H9 (cell line): ENCODE results near the gene NRROS. TPM values are rescaled to one million over a fixed set of nuclear protein-coding genes. Genes with fewer than 3 reads are reported as not detected.

Experiments
- DNase-seq: peaks from one replicate; pipeline ENCODE4 v3.0.0-alpha.2; 2017
- H2AFZ ChIP-seq: one replicate; pipeline ENCODE4 v1.6.1; 2013; ENCODE audit warnings: mild to moderate bottlenecking, low read length, control low read depth, moderate library complexity
- H2AK5ac ChIP-seq: 2 replicates; pipeline ENCODE4 v1.6.1; 2013; ENCODE audit warnings: low read length, control low read depth, mixed read lengths; ENCODE audit not compliant: insufficient read length
- H2BK120ac ChIP-seq: one replicate; pipeline ENCODE4 v1.6.1; 2013; ENCODE audit warnings: low read depth, mild to moderate bottlenecking, low read length, control low read depth, inconsistent platforms; ENCODE audit not compliant: poor library complexity, severe bottlenecking
- H2BK12ac ChIP-seq: 2 replicates; pipeline ENCODE4 v1.6.1; 2013; ENCODE audit warnings: low read length, control low read depth, mixed read lengths, low read depth; ENCODE audit not compliant: insufficient read length
- H2BK15ac ChIP-seq: 2 replicates; pipeline ENCODE4 v1.6.1; 2013; ENCODE audit warnings: low read depth, low read length, control low read depth
- H2BK20ac ChIP-seq: one replicate; pipeline ENCODE4 v1.6.1; 2013; ENCODE audit warnings: low read depth, mild to moderate bottlenecking, low read length, control low read depth, inconsistent platforms; ENCODE audit not compliant: poor library complexity, severe bottlenecking
- H2BK5ac ChIP-seq: 2 replicates; pipeline ENCODE4 v1.6.1; 2013; ENCODE audit warnings: low read length, control low read depth, mixed read lengths; ENCODE audit not compliant: insufficient read length
- H3K14ac ChIP-seq: 2 replicates; pipeline ENCODE4 v1.6.1; 2013; ENCODE audit warnings: low read length, control low read depth; ENCODE audit not compliant: insufficient read depth
- H3K18ac ChIP-seq: 2 replicates; pipeline ENCODE4 v1.6.1; 2013; ENCODE audit warnings: low read depth, mild to moderate bottlenecking, mixed read lengths, low read length, control low read depth; ENCODE audit not compliant: insufficient read length
- H3K23ac ChIP-seq: 2 replicates; pipeline ENCODE4 v1.6.1; 2013; ENCODE audit warnings: low read length, control low read depth, mixed read lengths, low read depth; ENCODE audit not compliant: insufficient read length
- H3K23me2 ChIP-seq: 2 replicates; pipeline ENCODE4 v1.6.1; 2013; ENCODE audit warnings: low read depth, mild to moderate bottlenecking, mixed read lengths, low read length, control low read depth; ENCODE audit not compliant: insufficient read length, poor library complexity, severe bottlenecking
- H3K27ac ChIP-seq: 2 replicates; pipeline ENCODE4 v1.5.1; 2013; ENCODE audit warnings: low read length, control low read depth, mixed read lengths, low read depth; ENCODE audit not compliant: insufficient read length
- H3K27me3 ChIP-seq: 2 replicates; pipeline ENCODE4 v1.6.1; 2013; ENCODE audit warnings: low read length, control low read depth, inconsistent platforms; ENCODE audit not compliant: insufficient read depth
- H3K4ac ChIP-seq: 2 replicates; pipeline ENCODE4 v1.6.1; 2013; ENCODE audit warnings: low read depth, mild to moderate bottlenecking, control low read depth, inconsistent platforms, low read length, moderate library complexity
- H3K4me1 ChIP-seq: 2 replicates; pipeline ENCODE4 v1.6.1; 2013; ENCODE audit warnings: low read length, control low read depth, inconsistent platforms; ENCODE audit not compliant: insufficient read depth
- H3K4me2 ChIP-seq: 2 replicates; pipeline ENCODE4 v1.6.1; 2013; ENCODE audit warnings: low read length, control low read depth, mixed read lengths; ENCODE audit not compliant: insufficient read length, insufficient read depth
- H3K56ac ChIP-seq: 2 replicates; pipeline ENCODE4 v1.6.1; 2013; ENCODE audit warnings: low read depth, mild to moderate bottlenecking, mixed read lengths, low read length, control low read depth; ENCODE audit not compliant: insufficient read length
- H3K79me1 ChIP-seq: 2 replicates; pipeline ENCODE4 v1.6.1; 2013; ENCODE audit warnings: low read depth, mild to moderate bottlenecking, moderate library complexity, low read length, control low read depth, inconsistent platforms; ENCODE audit not compliant: insufficient read depth, poor library complexity, severe bottlenecking
- H3K79me2 ChIP-seq: 2 replicates; pipeline ENCODE4 v1.6.1; 2013; ENCODE audit warnings: low read length, control low read depth, inconsistent platforms; ENCODE audit not compliant: insufficient read depth
- H3K9ac ChIP-seq: 2 replicates; pipeline ENCODE4 v1.6.1; 2013; ENCODE audit warnings: low read length, control low read depth, mixed read lengths; ENCODE audit not compliant: insufficient read length; ENCODE audit errors: extremely low read depth
- H3K9me3 ChIP-seq: one replicate; pipeline ENCODE4 v1.6.1; 2013; ENCODE audit warnings: low read depth, low read length, inconsistent platforms; ENCODE audit not compliant: control insufficient read depth
- H3T11ph ChIP-seq: one replicate; pipeline ENCODE4 v1.6.1; 2013; ENCODE audit warnings: mild to moderate bottlenecking, low read length, control low read depth, inconsistent platforms
- H4K20me1 ChIP-seq: one replicate; pipeline ENCODE4 v1.6.1; 2013; ENCODE audit not compliant: control insufficient read depth, insufficient read length, insufficient read depth
- H4K5ac ChIP-seq: 2 replicates; pipeline ENCODE4 v1.6.1; 2013; ENCODE audit warnings: low read depth, mild to moderate bottlenecking, mixed read lengths, low read length, control low read depth; ENCODE audit not compliant: insufficient read length
- H4K8ac ChIP-seq: replicated peaks from 2 replicates; pipeline ENCODE4 v1.6.1; 2013; ENCODE audit warnings: low read length, control low read depth, mixed read lengths, low read depth; ENCODE audit not compliant: insufficient read length
- H4K91ac ChIP-seq: 2 replicates; pipeline ENCODE4 v1.6.1; 2013; ENCODE audit warnings: low read depth, mild to moderate bottlenecking, moderate library complexity, mixed read lengths, low read length, control low read depth; ENCODE audit not compliant: insufficient read length
- H3K27ac Mint-ChIP-seq, 3 experiments: 2 replicates in 2 of 3; 3 replicates in 1 of 3; pipeline ENCODE4 v1.8.0; 2020 to 2021; ENCODE audit warnings: mixed read lengths in 3 of 3, mild to moderate bottlenecking in 1 of 3, moderate library complexity in 1 of 3
- H3K27me3 Mint-ChIP-seq: 2 replicates; pipeline ENCODE4 v1.8.0; 2021; ENCODE audit warnings: low read depth, mild to moderate bottlenecking, moderate library complexity, mixed read lengths
- H3K36me3 Mint-ChIP-seq, 3 experiments: 2 replicates in 2 of 3; 3 replicates in 1 of 3; pipeline ENCODE4 v1.8.0; 2020 to 2021; ENCODE audit warnings: low read depth in 3 of 3, mixed read lengths in 3 of 3; ENCODE audit not compliant: insufficient read depth in 1 of 3
- H3K4me1 Mint-ChIP-seq, 2 experiments: 2 replicates each; pipeline ENCODE4 v1.8.0; 2020; ENCODE audit warnings: mixed read lengths in 2 of 2
- H3K4me3 Mint-ChIP-seq, 2 experiments: 2 replicates in 1 of 2; 3 replicates in 1 of 2; pipeline ENCODE4 v1.8.0; 2020 to 2021; ENCODE audit warnings: mild to moderate bottlenecking in 2 of 2, mixed read lengths in 2 of 2, moderate library complexity in 1 of 2
- H3K9me3 Mint-ChIP-seq, 2 experiments: 2 replicates in 1 of 2; 3 replicates in 1 of 2; pipeline ENCODE4 v1.8.0; 2020; ENCODE audit warnings: mild to moderate bottlenecking in 2 of 2, mixed read lengths in 2 of 2, moderate library complexity in 1 of 2
- CTCF ChIP-seq: fragments of 200-600 bp; sonication (generic); conservative IDR thresholded peaks from 3 replicates; pipeline ENCODE4 v1.8.0; 2021; ENCODE audit warnings: antibody characterized with exemption, mild to moderate bottlenecking
- WGBS: extraction: QIAGEN DNeasy Blood & Tissue Kit; methylation state at CpG from one replicate; pipeline ENCODE4 v1.1.7; 2013; ENCODE audit warnings: missing lambda C conversion rate, low lambda C conversion rate, mixed read lengths; ENCODE audit not compliant: insufficient read length; ENCODE audit errors: extremely low coverage; 5-methylcytosine and 5-hydroxymethylcytosine counted together
- total RNA-seq: library from RNA; stranded (reverse); gene quantifications from 2 replicates; pipeline ENCODE4 v1.2.1, GENCODE V29; 2021

NRROS gene
- total RNA-seq, 1 experiment from 2014 or later: 4.0 TPM

- H3K79me1 ChIP-seq: no peaks in the 10 kb centered on the region
- H4K91ac ChIP-seq: no peak overlapping the region
- no peaks in the 10 kb centered on the region for H3K27me3 ChIP-seq
- no peak overlapping the region for H2AFZ ChIP-seq
- no peak overlapping the region for H3K23ac ChIP-seq
- H3K56ac ChIP-seq: no peak overlapping the region
- H3K14ac ChIP-seq: no peak overlapping the region
- no peak for DNase-seq
- no peaks in the 10 kb centered on the region for H3K9me3 ChIP-seq
- no peak overlapping the region for H2BK20ac ChIP-seq
- no peaks in the 10 kb centered on the region for H3K4me1 ChIP-seq
- WGBS: 100% methylated on average over 6 of the region's 17 CpGs
- H2BK15ac ChIP-seq: no peak overlapping the region; the same call in 1 of the 2 replicates
- no peak overlapping the region for H2BK120ac ChIP-seq
- Mint-ChIP-seq H3K27me3 (no peaks in the 10 kb centered on the region), H3K4me3 (no peak overlapping the region), H3K36me3 (no peaks in the 10 kb centered on the region), H3K4me1 (no peaks in the 10 kb centered on the region), H3K27ac (peak overlapping the region in 1 of 3 experiments; percentile 40; a peak in 1 of 7 replicates), H3K9me3 (peaks cover 0 to 2% of the 10 kb centered on the region in 2 experiments; a peak in 1 of 5 replicates)
- peak overlapping the region; percentile 40 for H3K18ac ChIP-seq
- no peak overlapping the region for H4K5ac ChIP-seq
- H4K20me1 ChIP-seq: no peaks in the 10 kb centered on the region
- no peak overlapping the region for H3K27ac ChIP-seq
- no peak overlapping the region for H3K9ac ChIP-seq
- no peak overlapping the region for H2BK12ac ChIP-seq
- no peak overlapping the region; the same call in 1 of the 2 replicates for H3K4ac ChIP-seq
- H3K4me2 ChIP-seq: no peak overlapping the region
- no peak overlapping the region for H2AK5ac ChIP-seq
- H3K23me2 ChIP-seq: no peaks in the 10 kb centered on the region
- H2BK5ac ChIP-seq: no peak overlapping the region
- H3T11ph ChIP-seq: no peak overlapping the region
- H3K79me2 ChIP-seq: no peaks in the 10 kb centered on the region
- no peak overlapping the region for H4K8ac ChIP-seq
- TF ChIP-seq CTCF: no peak
These were observed 55.7 kb downstream of the NRROS start for GRCh38 chr3:196694941-196695848.
